ENCODE data around the gene CCDC171. TPM values are rescaled to one million over a fixed set of nuclear protein-coding genes. Genes with fewer than 3 reads are reported as not detected.

Gene CCDC171
- polyA plus RNA-seq, 3 donors = 0.08 to 0.17 (median 0.10) TPM

DNA sequence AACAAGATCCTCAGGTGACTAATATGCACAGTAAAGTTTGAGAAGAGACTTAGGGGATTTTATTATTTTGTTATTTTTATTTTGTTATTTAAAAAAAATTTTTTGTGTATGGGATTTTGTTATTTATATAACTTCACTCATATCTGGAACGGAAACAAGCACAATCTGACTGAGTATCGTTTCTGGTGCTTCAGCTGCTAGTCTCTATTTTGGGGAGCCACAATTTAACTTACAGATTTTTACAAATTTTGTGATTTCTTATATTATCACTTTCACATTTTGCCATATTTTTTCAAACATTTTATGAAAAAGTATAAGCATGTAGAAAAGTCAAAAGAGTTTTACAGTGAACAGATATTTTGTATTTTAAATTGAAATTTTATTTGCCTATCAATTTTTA, 208.7 kb downstream of the CCDC171 start:
- Histone ChIP-seq H3K9me3 (replicated peaks in 1 of 2; ENCODE audit: control insufficient read depth in 1 of 2, insufficient read depth in 1 of 2, low read length in 2 of 2) (peaks cover 0 to 3% of the 10 kb centered on the region in 2 donors), H3K9ac (ENCODE audit: insufficient read depth, low read length, poor library complexity, severe bottlenecking) (no peak overlapping the region), H3K27me3 (ENCODE audit: control insufficient read depth in 2 of 2, insufficient read depth in 2 of 2, low read length in 2 of 2) (no peaks in the 10 kb centered on the region), H3K4me2 (replicated peaks; ENCODE audit: extremely low read depth, low read length, poor library complexity, severe bottlenecking) (no peak overlapping the region), H3K36me3 (replicated peaks in 1 of 2; ENCODE audit: control insufficient read depth in 1 of 2, insufficient read depth in 2 of 2, low read length in 2 of 2) (no peaks in the 10 kb centered on the region), H4K20me1 (ENCODE audit: insufficient read depth, low read length) (no peaks in the 10 kb centered on the region), H3K4me1 (ENCODE audit: control insufficient read depth in 1 of 2, insufficient read depth in 2 of 2, low read length in 2 of 2) (no peaks in the 10 kb centered on the region), H2AFZ (ENCODE audit: insufficient read depth, low read depth, low read length, poor library complexity, severe bottlenecking) (no peak overlapping the region), H3K4me3 (replicated peaks in 1 of 3; ENCODE audit: low read depth in 2 of 3, low read length in 3 of 3) (no peak overlapping the region), H3K79me2 (ENCODE audit: insufficient read depth, low read length) (no peaks in the 10 kb centered on the region), H3K27ac (ENCODE audit: low read depth in 1 of 2, low read length in 2 of 2) (no peak overlapping the region)
- Mint-ChIP-seq H3K9me3 (peaks cover 0 to 7% (median 4%) of the 10 kb centered on the region in 7 donors), H3K4me1 (no peaks in the 10 kb centered on the region), H3K36me3 (no peaks in the 10 kb centered on the region), H3K4me3 (no peak overlapping the region), H3K27ac (no peak overlapping the region), H3K27me3 (ENCODE audit: low read depth in 3 of 3) (no peaks in the 10 kb centered on the region)
- intact Hi-C loops (cut with micrococcal nuclease) = no loop called here
- DNase-seq = no peak
- TF ChIP-seq, protein P1, sequence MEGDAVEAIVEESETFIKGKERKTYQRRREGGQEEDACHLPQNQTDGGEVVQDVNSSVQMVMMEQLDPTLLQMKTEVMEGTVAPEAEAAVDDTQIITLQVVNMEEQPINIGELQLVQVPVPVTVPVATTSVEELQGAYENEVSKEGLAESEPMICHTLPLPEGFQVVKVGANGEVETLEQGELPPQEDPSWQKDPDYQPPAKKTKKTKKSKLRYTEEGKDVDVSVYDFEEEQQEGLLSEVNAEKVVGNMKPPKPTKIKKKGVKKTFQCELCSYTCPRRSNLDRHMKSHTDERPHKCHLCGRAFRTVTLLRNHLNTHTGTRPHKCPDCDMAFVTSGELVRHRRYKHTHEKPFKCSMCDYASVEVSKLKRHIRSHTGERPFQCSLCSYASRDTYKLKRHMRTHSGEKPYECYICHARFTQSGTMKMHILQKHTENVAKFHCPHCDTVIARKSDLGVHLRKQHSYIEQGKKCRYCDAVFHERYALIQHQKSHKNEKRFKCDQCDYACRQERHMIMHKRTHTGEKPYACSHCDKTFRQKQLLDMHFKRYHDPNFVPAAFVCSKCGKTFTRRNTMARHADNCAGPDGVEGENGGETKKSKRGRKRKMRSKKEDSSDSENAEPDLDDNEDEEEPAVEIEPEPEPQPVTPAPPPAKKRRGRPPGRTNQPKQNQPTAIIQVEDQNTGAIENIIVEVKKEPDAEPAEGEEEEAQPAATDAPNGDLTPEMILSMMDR (IDR thresholded peaks at IDR 0.05) = no peak
- WGBS (ENCODE audit: insufficient coverage) = no CpG with 5 or more reads among the region's 2 CpGs

DNA sequence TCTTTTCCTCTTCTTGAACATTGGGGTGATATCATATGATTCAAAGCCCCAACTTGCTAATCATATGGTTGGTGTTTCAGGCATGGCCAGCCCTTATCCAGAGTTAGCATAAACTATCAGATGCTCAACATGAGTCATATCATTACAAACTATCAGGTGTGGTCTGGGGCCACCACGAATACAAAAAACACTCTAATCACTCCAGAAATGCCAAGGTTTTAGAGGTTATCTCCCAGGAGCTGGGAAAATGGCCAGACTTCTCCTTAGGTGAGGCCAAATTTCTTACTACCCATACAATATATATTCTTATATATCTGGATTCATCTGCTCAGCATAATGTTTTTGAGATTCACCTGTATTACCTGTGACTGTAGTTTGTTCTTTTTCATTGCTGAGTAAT, 210.5 kb downstream of the CCDC171 start:
- Histone ChIP-seq H3K36me3 (replicated peaks in 1 of 2; ENCODE audit: control insufficient read depth in 1 of 2, insufficient read depth in 2 of 2, low read length in 2 of 2) (no peaks in the 10 kb centered on the region), H3K27ac (ENCODE audit: low read depth in 1 of 2, low read length in 2 of 2) (no peak overlapping the region), H3K9ac (ENCODE audit: insufficient read depth, low read length, poor library complexity, severe bottlenecking) (no peak overlapping the region), H3K4me3 (replicated peaks in 1 of 3; ENCODE audit: low read depth in 2 of 3, low read length in 3 of 3) (no peak overlapping the region), H4K20me1 (ENCODE audit: insufficient read depth, low read length) (no peaks in the 10 kb centered on the region), H3K27me3 (ENCODE audit: control insufficient read depth in 2 of 2, insufficient read depth in 2 of 2, low read length in 2 of 2) (no peaks in the 10 kb centered on the region), H2AFZ (ENCODE audit: insufficient read depth, low read depth, low read length, poor library complexity, severe bottlenecking) (no peak overlapping the region), H3K4me1 (ENCODE audit: control insufficient read depth in 1 of 2, insufficient read depth in 2 of 2, low read length in 2 of 2) (no peaks in the 10 kb centered on the region), H3K9me3 (replicated peaks in 1 of 2; ENCODE audit: control insufficient read depth in 1 of 2, insufficient read depth in 1 of 2, low read length in 2 of 2) (no peaks in the 10 kb centered on the region), H3K79me2 (ENCODE audit: insufficient read depth, low read length) (no peaks in the 10 kb centered on the region), H3K4me2 (replicated peaks; ENCODE audit: extremely low read depth, low read length, poor library complexity, severe bottlenecking) (no peak overlapping the region)
- Mint-ChIP-seq H3K4me3 (no peak overlapping the region), H3K27ac (no peak overlapping the region), H3K4me1 (no peaks in the 10 kb centered on the region), H3K9me3 (peaks cover 0 to 5% (median 0%) of the 10 kb centered on the region in 7 donors), H3K36me3 (no peaks in the 10 kb centered on the region), H3K27me3 (ENCODE audit: low read depth in 3 of 3) (no peaks in the 10 kb centered on the region)
- no CpG with 5 or more reads among the region's 1 CpG for WGBS (ENCODE audit: insufficient coverage)
- DNase-seq = no peak
- intact Hi-C loops (cut with micrococcal nuclease) = no loop called here
- TF ChIP-seq, protein P1 (IDR thresholded peaks at IDR 0.05) = no peak

All from CD14-positive monocyte (primary cell).